ENCODE measurements around the gene SLC38A3.

GRCh38 chr3:50190936-50191660 is 14.0 kb upstream of the SLC38A3 start, which contains the start of gene GNAT1:
- no peak for TF ChIP-seq CTCF (IDR thresholded peaks at IDR 0.05)
- no peak for TF ChIP-seq POLR2A (IDR thresholded peaks at IDR 0.05)
